GM23338 (cell line): ENCODE data around the gene IGF1R.
A peak's percentile ranks its signal among the peaks of the same experiment; 100 is the strongest.

Experiments
- EZH2 ChIP-seq: fragments of 200-600 bp; sonication (generic); IDR thresholded peaks from one replicate; pipeline ENCODE4 v1.8.0; 2017; ENCODE audit warnings: antibody characterized with exemption, mild to moderate bottlenecking, low read depth; ENCODE audit not compliant: unreplicated experiment
- EZH2phosphoT487 ChIP-seq: fragments of 200-600 bp; sonication (generic); IDR thresholded peaks from one replicate; pipeline ENCODE4 v1.8.1; 2018; ENCODE audit warnings: antibody characterized with exemption; ENCODE audit not compliant: unreplicated experiment
- POLR2AphosphoS5 ChIP-seq: IDR thresholded peaks from 2 replicates; pipeline ENCODE4 v1.6.1; 2016; ENCODE audit warnings: antibody characterized with exemption, low read depth
- REST ChIP-seq: IDR thresholded peaks from one replicate; pipeline ENCODE4 v1.6.1; 2018; ENCODE audit warnings: antibody characterized with exemption; ENCODE audit not compliant: unreplicated experiment
- TF ChIP-seq, protein P1 (sequence below), 2 experiments: fragments of 200-600 bp in 1 of 2; sonication (generic) in 1 of 2; conservative IDR thresholded peaks; 2 replicates each; pipeline versions ENCODE4 v1.5.1 to v1.6.1; 2016 to 2017; ENCODE audit warnings: antibody characterized with exemption in 2 of 2, low read depth in 2 of 2, mild to moderate bottlenecking in 2 of 2, moderate library complexity in 1 of 2

- TF ChIP-seq, protein P1, sequence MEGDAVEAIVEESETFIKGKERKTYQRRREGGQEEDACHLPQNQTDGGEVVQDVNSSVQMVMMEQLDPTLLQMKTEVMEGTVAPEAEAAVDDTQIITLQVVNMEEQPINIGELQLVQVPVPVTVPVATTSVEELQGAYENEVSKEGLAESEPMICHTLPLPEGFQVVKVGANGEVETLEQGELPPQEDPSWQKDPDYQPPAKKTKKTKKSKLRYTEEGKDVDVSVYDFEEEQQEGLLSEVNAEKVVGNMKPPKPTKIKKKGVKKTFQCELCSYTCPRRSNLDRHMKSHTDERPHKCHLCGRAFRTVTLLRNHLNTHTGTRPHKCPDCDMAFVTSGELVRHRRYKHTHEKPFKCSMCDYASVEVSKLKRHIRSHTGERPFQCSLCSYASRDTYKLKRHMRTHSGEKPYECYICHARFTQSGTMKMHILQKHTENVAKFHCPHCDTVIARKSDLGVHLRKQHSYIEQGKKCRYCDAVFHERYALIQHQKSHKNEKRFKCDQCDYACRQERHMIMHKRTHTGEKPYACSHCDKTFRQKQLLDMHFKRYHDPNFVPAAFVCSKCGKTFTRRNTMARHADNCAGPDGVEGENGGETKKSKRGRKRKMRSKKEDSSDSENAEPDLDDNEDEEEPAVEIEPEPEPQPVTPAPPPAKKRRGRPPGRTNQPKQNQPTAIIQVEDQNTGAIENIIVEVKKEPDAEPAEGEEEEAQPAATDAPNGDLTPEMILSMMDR (conservative IDR thresholded peaks at IDR 0.05; ENCODE audit: low read depth in 2 of 2), result no peak
- TF ChIP-seq POLR2AphosphoS5 (peak; percentile 24; the same call in 1 of the 2 replicates), EZH2 (no peak), REST (no peak), EZH2phosphoT487 (no peak)
These were observed 2.2 kb downstream of the IGF1R start for GRCh38 chr15:98650417-98651035.
